OCI-LY1 (cell line): ENCODE data around the gene LINC01488.

Source experiments
- H2AFZ ChIP-seq: fragments of 200-600 bp; sonication (generic), shearing (Covaris generic); 2 replicates; pipeline ENCODE4 v1.6.0; 2014; ENCODE audit warnings: antibody characterized with exemption, mild to moderate bottlenecking, low read length
- H3F3A ChIP-seq: fragments of 200-600 bp; sonication (generic), shearing (Covaris generic); 2 replicates; pipeline ENCODE4 v1.6.0; 2014; ENCODE audit warnings: mild to moderate bottlenecking, antibody characterized with exemption, low read length, moderate library complexity; ENCODE audit not compliant: insufficient read depth
- H3K27ac ChIP-seq: fragments of 200-600 bp; sonication (generic); 2 replicates; pipeline ENCODE4 v1.5.1; 2014; ENCODE audit warnings: low read length, mixed run types, mild to moderate bottlenecking, low read depth; ENCODE audit not compliant: poor library complexity, severe bottlenecking
- H3K27me3 ChIP-seq: fragments of 200-600 bp; sonication (generic); 2 replicates; pipeline ENCODE4 v1.6.0; 2014; ENCODE audit warnings: antibody characterized with exemption, mild to moderate bottlenecking, low read length, moderate library complexity; ENCODE audit not compliant: insufficient read depth
- H3K36me3 ChIP-seq: fragments of 200-600 bp; sonication (generic); 2 replicates; pipeline ENCODE4 v1.6.1; 2014; ENCODE audit warnings: mild to moderate bottlenecking, antibody characterized with exemption, low read length, moderate library complexity, mixed read lengths; ENCODE audit not compliant: insufficient read depth
- H3K4me1 ChIP-seq: fragments of 200-600 bp; sonication (generic); 2 replicates; pipeline ENCODE4 v1.5.1; 2014; ENCODE audit warnings: mild to moderate bottlenecking, low read length, moderate library complexity; ENCODE audit not compliant: insufficient read depth, severe bottlenecking
- H3K4me2 ChIP-seq: fragments of 200-600 bp; sonication (generic), shearing (Covaris generic); 2 replicates; pipeline ENCODE4 v1.6.1; 2014; ENCODE audit warnings: low read length
- H3K4me3 ChIP-seq: fragments of 200-600 bp; sonication (generic); 2 replicates; pipeline ENCODE4 v1.5.1; 2014; ENCODE audit warnings: low read length, low read depth, mild to moderate bottlenecking, mixed read lengths; ENCODE audit not compliant: poor library complexity, severe bottlenecking
- H3K79me2 ChIP-seq: fragments of 200-600 bp; shearing (Covaris generic); 2 replicates; pipeline ENCODE4 v1.6.1; 2016; ENCODE audit warnings: mixed run types, low read length, mixed read lengths; ENCODE audit not compliant: insufficient read depth
- H3K9ac ChIP-seq: fragments of 200-600 bp; sonication (generic), shearing (Covaris generic); 2 replicates; pipeline ENCODE4 v1.6.1; 2014; ENCODE audit warnings: mild to moderate bottlenecking, low read length, mixed read lengths
- H3K9me2 ChIP-seq: fragments of 200-600 bp; sonication (generic), shearing (Covaris generic); 2 replicates; pipeline ENCODE4 v1.6.1; 2014; ENCODE audit warnings: low read depth, mild to moderate bottlenecking, low read length, mixed read lengths
- H3K9me3 ChIP-seq: fragments of 200-600 bp; shearing (Covaris generic); 2 replicates; pipeline ENCODE4 v1.6.1; 2014; ENCODE audit warnings: low read length, mixed read lengths
- H4K20me1 ChIP-seq: fragments of 200-600 bp; sonication (generic), shearing (Covaris generic); 2 replicates; pipeline ENCODE4 v1.6.0; 2016; ENCODE audit warnings: mild to moderate bottlenecking, low read length; ENCODE audit not compliant: insufficient read depth
- CTCF ChIP-seq: fragments of 200-600 bp; sonication (generic), shearing (Covaris generic); IDR thresholded peaks from 2 replicates; pipeline ENCODE4 v1.5.1; 2017; ENCODE audit warnings: mild to moderate bottlenecking, antibody characterized with exemption, low read length, moderate library complexity, mixed read lengths
- EZH2 ChIP-seq: fragments of 200-600 bp; sonication (generic), shearing (Covaris generic); IDR thresholded peaks from 2 replicates; pipeline ENCODE4 v1.8.0; 2017; ENCODE audit warnings: borderline replicate concordance, mixed run types, mild to moderate bottlenecking, antibody characterized with exemption, low read length, moderate library complexity, mixed read lengths

Gene LINC01488

GRCh38 chr11:69504127-69504526 lies 22.7 kb downstream of the LINC01488 start:
- Histone ChIP-seq H3K4me2 (no peak overlapping the region), H3K9ac (no peak overlapping the region), H3K9me3 (no peaks in the 10 kb centered on the region), H3K36me3 (no peaks in the 10 kb centered on the region), H3K27ac (no peak overlapping the region), H3K79me2 (no peaks in the 10 kb centered on the region), H3F3A (no peaks in the 10 kb centered on the region), H4K20me1 (no peaks in the 10 kb centered on the region), H3K4me1 (no peaks in the 10 kb centered on the region), H3K9me2 (no peaks in the 10 kb centered on the region), H3K4me3 (no peak overlapping the region), H3K27me3 (no peaks in the 10 kb centered on the region), H2AFZ (no peak overlapping the region)
- no peak for TF ChIP-seq EZH2
- TF ChIP-seq CTCF, result no peak

GRCh38 chr11:69504576-69505335 lies 23.3 kb downstream of the LINC01488 start:
- H3K4me2 ChIP-seq, result no peak overlapping the region
- no peaks in the 10 kb centered on the region for H3K36me3 ChIP-seq
- no peaks in the 10 kb centered on the region for H3K9me2 ChIP-seq
- TF ChIP-seq CTCF (no peak), EZH2 (no peak)
- H3K4me3 ChIP-seq, result no peak overlapping the region
- no peaks in the 10 kb centered on the region for H3K4me1 ChIP-seq
- H3K9ac ChIP-seq, result no peak overlapping the region
- H3F3A ChIP-seq, result no peaks in the 10 kb centered on the region
- no peaks in the 10 kb centered on the region for H3K27me3 ChIP-seq
- H2AFZ ChIP-seq, result no peak overlapping the region
- no peaks in the 10 kb centered on the region for H3K79me2 ChIP-seq
- H4K20me1 ChIP-seq, result no peaks in the 10 kb centered on the region
- H3K27ac ChIP-seq, result no peak overlapping the region
- no peaks in the 10 kb centered on the region for H3K9me3 ChIP-seq

GRCh38 chr11:69508974-69509373 lies 27.5 kb downstream of the LINC01488 start:
- H3K4me1 ChIP-seq, result no peaks in the 10 kb centered on the region
- H3K9ac ChIP-seq, result no peak overlapping the region
- H3K4me3 ChIP-seq, result no peak overlapping the region
- H4K20me1 ChIP-seq, result no peaks in the 10 kb centered on the region
- H3K36me3 ChIP-seq, result no peaks in the 10 kb centered on the region
- H3K9me2 ChIP-seq, result no peaks in the 10 kb centered on the region
- no peaks in the 10 kb centered on the region for H3F3A ChIP-seq
- TF ChIP-seq EZH2 (no peak), CTCF (no peak)
- H2AFZ ChIP-seq, result no peak overlapping the region
- no peaks in the 10 kb centered on the region for H3K27me3 ChIP-seq
- no peaks in the 10 kb centered on the region for H3K79me2 ChIP-seq
- no peaks in the 10 kb centered on the region for H3K9me3 ChIP-seq
- no peak overlapping the region for H3K27ac ChIP-seq
- no peak overlapping the region for H3K4me2 ChIP-seq
